Hepatocyte (in vitro differentiated cells): ENCODE data around the gene CNST.

Experiments used
- CTCF ChIP-seq: fragments of 200-600 bp; sonication (generic); IDR thresholded peaks from 2 replicates; pipeline ENCODE4 v1.5.1; 2016; ENCODE audit warnings: antibody characterized with exemption, mild to moderate bottlenecking; ENCODE audit not compliant: poor library complexity
- EZH2 ChIP-seq: fragments of 200-600 bp; sonication (generic); IDR thresholded peaks from 2 replicates; pipeline ENCODE4 v1.6.1; 2016; ENCODE audit warnings: antibody characterized with exemption, mild to moderate bottlenecking, borderline replicate concordance
- EZH2phosphoT487 ChIP-seq: fragments of 200-600 bp; sonication (generic); IDR thresholded peaks from one replicate; pipeline ENCODE4 v1.6.1; 2018; ENCODE audit warnings: antibody characterized with exemption, mild to moderate bottlenecking, low read depth, moderate library complexity; ENCODE audit not compliant: unreplicated experiment, severe bottlenecking

- no peak for TF ChIP-seq CTCF
- no peak for TF ChIP-seq EZH2phosphoT487
- TF ChIP-seq EZH2, result no peak
Measured at GRCh38 chr1:246709835-246710234, 143.6 kb downstream of the CNST start.
